Gastroesophageal sphincter (tissue), 3 donors: ENCODE measurements around the gene PROCA1.

Source experiments
- CTCF ChIP-seq, 4 experiments: fragments of 200-600 bp in 2 of 4; fragments of 450-650 bp in 2 of 4; sonication (generic) in 1 of 4; IDR thresholded peaks; one replicate each; pipeline ENCODE4 v1.5.1; 2017 to 2019; ENCODE audit warnings: antibody characterized with exemption in 4 of 4, mild to moderate bottlenecking in 2 of 4, moderate library complexity in 2 of 4
- EP300 ChIP-seq: sonication (generic); formaldehyde crosslinking; IDR thresholded peaks from one replicate; pipeline ENCODE4 v1.6.1; 2017; ENCODE audit warnings: antibody characterized with exemption, mild to moderate bottlenecking
- POLR2A ChIP-seq, 2 donors: fragments of 450-650 bp; IDR thresholded peaks; one replicate each; pipeline ENCODE4 v1.6.1; 2017; ENCODE audit warnings: antibody characterized with exemption in 2 of 2, mild to moderate bottlenecking in 2 of 2, moderate library complexity in 1 of 2
- POLR2AphosphoS5 ChIP-seq: sonication (generic); formaldehyde crosslinking; IDR thresholded peaks from one replicate; pipeline ENCODE4 v1.6.1; 2017; ENCODE audit warnings: antibody characterized with exemption

GRCh38 chr17:28743243-28744103, 31.8 kb upstream of the PROCA1 start, which contains the start of gene TRAF4:
- no peak for TF ChIP-seq EP300
- peak in 3 of 4 experiments; percentile 38 to 59 (median 57) for TF ChIP-seq CTCF (IDR thresholded peaks at IDR 0.05)
- peak; percentile 70 to 92 for TF ChIP-seq POLR2A (IDR thresholded peaks at IDR 0.05)
- no peak for TF ChIP-seq POLR2AphosphoS5
